ENCODE results near the gene GLRX. TPM values are rescaled to one million over a fixed set of nuclear protein-coding genes. Genes with fewer than 3 reads are reported as not detected.

The GLRX gene
- total RNA-seq, 6 experiments from 2014 or later = 139 to 183 (median 150) TPM

DNA sequence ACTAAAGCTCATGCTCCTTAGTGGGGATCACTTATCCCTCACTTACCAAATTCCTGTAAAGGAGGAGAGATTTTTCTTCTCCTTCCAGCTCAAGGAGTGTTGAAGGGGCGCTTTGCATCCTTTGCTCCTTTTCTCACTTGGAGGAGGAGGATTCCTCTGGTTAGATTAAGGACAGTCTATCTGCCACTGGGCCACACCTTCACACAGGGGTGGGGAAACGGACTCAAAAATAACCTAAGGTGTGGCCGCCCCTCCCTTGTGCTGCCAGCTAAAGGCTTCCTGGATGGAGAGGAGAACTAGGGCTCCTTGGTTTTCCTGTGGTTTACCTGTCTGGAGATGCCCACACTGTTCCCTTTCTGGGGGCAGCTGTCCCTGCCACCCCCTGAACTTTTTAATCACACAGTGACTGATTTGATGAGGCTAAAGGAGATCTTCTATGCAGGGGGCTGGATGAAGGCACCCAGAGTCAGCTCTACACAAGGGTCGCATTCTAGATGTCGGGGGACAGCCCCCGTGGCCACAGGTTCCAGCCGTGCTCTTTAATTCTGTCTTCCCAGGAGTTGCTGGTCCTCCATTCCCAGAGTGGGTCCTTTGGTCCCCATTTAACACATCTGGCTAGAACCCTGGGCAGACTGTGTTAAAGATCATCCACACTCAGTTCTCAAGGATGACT lies 14.4 kb downstream of the GLRX start:
- Mint-ChIP-seq H3K4me3 (peak overlapping the region; percentile 27; the same call in 1 of the 2 replicates), H3K27me3 (ENCODE audit: insufficient read depth) (peaks cover 3% of the 10 kb centered on the region; the same call in 1 of the 2 replicates), H3K9me3 (no peaks in the 10 kb centered on the region; the same call in 1 of the 2 replicates), H3K36me3 (ENCODE audit: low read depth) (peaks cover 25% of the 10 kb centered on the region), H3K27ac (peak overlapping the region; percentile 57), H3K4me1 (ENCODE audit: low read depth) (peaks cover 60% of the 10 kb centered on the region)
- DNase-seq = no peak
- TF ChIP-seq, protein P1, sequence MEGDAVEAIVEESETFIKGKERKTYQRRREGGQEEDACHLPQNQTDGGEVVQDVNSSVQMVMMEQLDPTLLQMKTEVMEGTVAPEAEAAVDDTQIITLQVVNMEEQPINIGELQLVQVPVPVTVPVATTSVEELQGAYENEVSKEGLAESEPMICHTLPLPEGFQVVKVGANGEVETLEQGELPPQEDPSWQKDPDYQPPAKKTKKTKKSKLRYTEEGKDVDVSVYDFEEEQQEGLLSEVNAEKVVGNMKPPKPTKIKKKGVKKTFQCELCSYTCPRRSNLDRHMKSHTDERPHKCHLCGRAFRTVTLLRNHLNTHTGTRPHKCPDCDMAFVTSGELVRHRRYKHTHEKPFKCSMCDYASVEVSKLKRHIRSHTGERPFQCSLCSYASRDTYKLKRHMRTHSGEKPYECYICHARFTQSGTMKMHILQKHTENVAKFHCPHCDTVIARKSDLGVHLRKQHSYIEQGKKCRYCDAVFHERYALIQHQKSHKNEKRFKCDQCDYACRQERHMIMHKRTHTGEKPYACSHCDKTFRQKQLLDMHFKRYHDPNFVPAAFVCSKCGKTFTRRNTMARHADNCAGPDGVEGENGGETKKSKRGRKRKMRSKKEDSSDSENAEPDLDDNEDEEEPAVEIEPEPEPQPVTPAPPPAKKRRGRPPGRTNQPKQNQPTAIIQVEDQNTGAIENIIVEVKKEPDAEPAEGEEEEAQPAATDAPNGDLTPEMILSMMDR (IDR thresholded peaks at IDR 0.05) = no peak

DNA sequence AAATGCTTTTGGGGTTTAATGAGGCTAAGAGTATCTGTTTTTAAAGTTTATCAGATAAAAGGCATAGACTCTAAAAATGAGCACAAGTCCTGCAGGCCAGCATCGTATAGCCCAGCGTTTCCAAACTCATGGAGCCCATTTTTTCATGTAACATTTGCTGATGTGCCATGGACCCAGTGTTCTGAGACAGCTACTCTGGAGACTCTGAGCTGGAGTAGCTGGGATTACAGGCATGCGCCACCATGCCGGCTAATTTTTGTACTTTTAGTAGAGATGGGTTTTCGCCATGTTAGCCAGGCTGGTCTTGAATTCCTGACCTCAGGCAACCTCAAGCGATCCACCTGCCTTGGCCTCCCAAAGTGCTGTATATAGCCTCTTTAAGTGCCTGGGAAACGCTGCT lies 15.8 kb downstream of the GLRX start:
- no peak overlapping the region for H3K27ac Mint-ChIP-seq
- peaks cover 1% of the 10 kb centered on the region for H3K27me3 Mint-ChIP-seq (ENCODE audit: insufficient read depth)
- peaks cover 52% of the 10 kb centered on the region for H3K4me1 Mint-ChIP-seq (ENCODE audit: low read depth)
- no peak overlapping the region for H3K4me3 Mint-ChIP-seq
- DNase-seq = no peak
- TF ChIP-seq, protein P1 (IDR thresholded peaks at IDR 0.05) = no peak
- H3K9me3 Mint-ChIP-seq = no peaks in the 10 kb centered on the region; the same call in 1 of the 2 replicates
- H3K36me3 Mint-ChIP-seq (ENCODE audit: low read depth) = peaks cover 18% of the 10 kb centered on the region

DNA sequence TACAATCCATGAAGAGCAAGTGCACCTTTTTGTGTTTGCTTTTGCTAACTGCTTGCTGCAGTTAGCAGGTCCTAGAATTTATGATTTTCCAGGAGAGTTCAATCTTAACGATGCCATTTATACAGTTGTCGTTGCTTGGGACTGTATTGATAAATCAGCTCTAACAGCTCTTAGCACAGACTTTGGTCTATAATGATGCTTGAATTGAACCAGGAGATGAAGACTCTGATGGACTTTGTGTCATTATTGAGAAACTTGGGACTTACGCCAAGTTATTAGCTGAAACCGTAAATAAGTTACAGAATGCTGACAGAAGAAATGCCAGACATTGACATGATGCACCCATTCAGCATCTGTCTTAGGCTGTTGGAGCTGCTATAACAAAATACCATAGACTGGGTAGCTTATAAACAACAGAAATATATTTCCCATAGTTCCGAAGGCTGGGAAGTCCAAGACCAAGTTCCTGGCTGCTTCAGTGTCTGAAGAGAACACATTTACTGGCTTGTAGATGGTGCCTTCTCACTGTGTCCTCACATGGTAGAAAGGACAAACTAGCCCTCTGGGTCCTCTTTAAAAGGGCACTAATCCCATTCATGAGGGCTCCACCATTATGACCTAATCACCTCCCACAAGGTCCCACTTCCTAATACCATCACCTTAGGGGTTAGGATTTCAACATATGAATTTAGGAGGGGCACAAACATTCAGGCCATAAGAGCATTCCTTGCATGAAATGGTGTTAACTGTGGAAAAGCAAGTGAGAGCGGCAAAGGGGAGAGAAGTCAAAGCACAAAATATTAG lies 17.6 kb downstream of the GLRX start:
- TF ChIP-seq, protein P1 (IDR thresholded peaks at IDR 0.05) = no peak
- Mint-ChIP-seq H3K9me3 (no peaks in the 10 kb centered on the region; the same call in 1 of the 2 replicates), H3K36me3 (ENCODE audit: low read depth) (peaks cover 23% of the 10 kb centered on the region), H3K4me3 (no peak overlapping the region), H3K27me3 (ENCODE audit: insufficient read depth) (no peaks in the 10 kb centered on the region; the same call in 1 of the 2 replicates), H3K4me1 (ENCODE audit: low read depth) (peaks cover 41% of the 10 kb centered on the region), H3K27ac (no peak overlapping the region)
- DNase-seq = no peak

DNA sequence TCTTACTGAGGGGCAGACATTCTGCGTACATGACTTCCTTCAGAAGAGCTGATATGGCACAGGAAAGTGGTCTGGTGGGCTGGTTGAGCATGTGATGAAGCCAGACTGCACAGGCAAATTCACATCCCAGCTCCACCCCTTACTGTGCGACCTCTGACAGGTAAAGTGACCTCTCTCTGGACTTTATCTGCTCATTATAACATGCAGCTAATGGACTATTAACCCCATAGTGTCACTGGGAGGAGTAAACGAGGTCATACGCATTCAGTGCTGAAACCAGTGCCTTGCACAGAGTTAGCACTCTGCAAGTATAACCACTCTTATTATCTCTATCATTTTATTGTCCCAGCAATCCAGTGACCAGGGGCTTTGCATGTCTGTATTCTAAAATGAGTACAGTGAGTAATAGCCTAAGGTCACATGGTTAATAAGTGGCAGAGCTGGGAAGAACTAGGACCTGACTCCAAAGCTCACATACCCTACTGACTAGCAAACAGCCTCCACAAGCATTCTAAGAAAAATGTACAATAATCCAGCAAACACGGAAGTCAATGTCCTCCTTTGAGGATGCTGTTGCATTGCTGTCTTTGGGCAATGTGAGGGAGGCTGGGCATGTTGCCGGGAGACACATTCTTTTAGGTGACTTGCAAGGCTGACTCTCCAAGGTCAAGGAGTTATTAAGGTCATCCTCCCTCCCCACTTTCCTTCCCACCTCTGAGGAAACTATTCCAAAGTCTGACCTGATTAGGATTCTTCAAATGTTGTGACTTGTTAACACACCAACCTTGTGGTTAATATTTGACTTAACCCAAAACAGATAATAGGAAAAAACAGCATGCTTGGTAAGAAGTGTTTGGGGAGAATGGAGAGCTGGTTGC lies 19.0 kb downstream of the GLRX start:
- TF ChIP-seq, protein P1 (IDR thresholded peaks at IDR 0.05) = no peak
- peak; percentile 55 for DNase-seq
- Mint-ChIP-seq H3K4me1 (ENCODE audit: low read depth) (peaks cover 36% of the 10 kb centered on the region), H3K4me3 (no peak overlapping the region), H3K27me3 (ENCODE audit: insufficient read depth) (no peaks in the 10 kb centered on the region; the same call in 1 of the 2 replicates), H3K36me3 (ENCODE audit: low read depth) (peaks cover 31% of the 10 kb centered on the region), H3K9me3 (no peaks in the 10 kb centered on the region; the same call in 1 of the 2 replicates), H3K27ac (peak overlapping the region; percentile 30; the same call in 1 of the 2 replicates)

DNA sequence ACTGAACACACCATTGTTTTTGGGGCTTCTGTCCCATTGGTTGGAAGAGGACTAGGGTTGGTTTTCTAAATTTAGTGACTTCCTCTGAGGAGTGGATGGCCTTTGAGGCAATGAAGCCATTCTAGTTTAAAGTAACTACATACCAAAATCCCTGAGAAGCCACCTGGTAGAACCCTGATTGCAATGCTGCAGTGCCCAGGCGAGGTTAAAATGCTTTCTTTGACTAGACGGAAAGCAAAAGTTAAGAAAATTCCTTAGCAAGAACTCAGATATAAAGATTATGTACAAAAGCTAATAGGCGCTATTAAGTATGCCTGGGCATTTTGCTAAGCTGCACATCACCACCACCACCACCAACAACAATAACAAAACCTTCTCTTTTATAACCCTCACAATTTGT lies 20.6 kb downstream of the GLRX start:
- peaks cover 2% of the 10 kb centered on the region for H3K27me3 Mint-ChIP-seq (ENCODE audit: insufficient read depth)
- peaks cover 40% of the 10 kb centered on the region for H3K36me3 Mint-ChIP-seq (ENCODE audit: low read depth)
- H3K9me3 Mint-ChIP-seq = no peaks in the 10 kb centered on the region; the same call in 1 of the 2 replicates
- TF ChIP-seq, protein P1 (IDR thresholded peaks at IDR 0.05) = no peak
- H3K4me3 Mint-ChIP-seq = no peak overlapping the region
- H3K4me1 Mint-ChIP-seq (ENCODE audit: low read depth) = peaks cover 38% of the 10 kb centered on the region
- DNase-seq = no peak
- no peak overlapping the region for H3K27ac Mint-ChIP-seq

All from HFFc6 (cell line).